Jurkat, Clone E6-1 (cell line): ENCODE data around the gene MUC3A.
"Not testable (repeated sequence)": the region's sequence is repeated elsewhere in the genome, so short reads cannot be mapped to it uniquely, and the experiment has no call there.

Experiments used
- DNase-seq: peaks from one replicate; pipeline ENCODE4 v3.0.0-alpha.2; 2011; ENCODE audit warnings: low read depth, low spot score
- H3K4me3 ChIP-seq: 2 replicates; pipeline ENCODE4 v1.5.1; 2011; ENCODE audit warnings: mild to moderate bottlenecking, low read length, control low read depth, moderate library complexity

Gene MUC3A

DNA sequence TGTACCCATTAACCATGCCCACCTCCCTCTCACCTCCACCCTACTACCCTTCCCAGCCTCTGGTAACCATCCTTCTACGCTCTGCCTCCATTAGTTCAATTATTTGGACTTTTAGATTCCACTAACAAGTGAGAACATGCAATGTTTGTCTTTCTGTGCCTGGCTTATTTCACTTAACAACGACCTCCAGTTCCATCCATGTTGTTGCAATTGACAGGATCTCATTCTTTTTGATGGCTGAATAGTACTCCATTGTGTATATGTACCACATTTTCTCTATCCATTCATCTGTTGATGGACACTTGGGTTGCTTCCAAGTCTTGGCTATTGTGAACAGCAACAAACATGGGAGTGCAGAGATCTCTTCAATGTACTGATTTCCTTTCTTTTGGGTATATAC lies 58.0 kb downstream of the MUC3A start:
- H3K4me3 ChIP-seq, DNase-seq: not testable (repeated sequence)

DNA sequence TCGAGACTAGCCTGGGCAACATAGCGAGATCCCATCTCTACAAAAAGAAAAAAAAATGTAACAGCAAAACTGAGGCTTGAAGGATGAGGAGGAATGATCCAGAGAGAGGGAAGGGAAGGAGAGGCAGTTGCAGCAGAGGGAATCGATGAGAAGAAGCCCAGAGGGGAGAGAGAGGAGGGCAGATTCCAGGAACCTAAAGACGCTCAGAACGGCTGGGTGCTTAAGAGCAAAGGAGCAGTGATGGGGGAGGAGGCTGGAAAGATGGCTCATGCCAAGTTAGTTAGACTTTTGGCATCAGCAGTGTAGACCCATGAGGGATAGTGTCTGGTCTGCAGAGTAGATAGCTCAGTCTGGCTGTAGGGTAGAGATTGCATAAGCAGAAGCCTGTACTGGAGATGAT lies 60.3 kb downstream of the MUC3A start:
- DNase-seq, result no peak

DNA sequence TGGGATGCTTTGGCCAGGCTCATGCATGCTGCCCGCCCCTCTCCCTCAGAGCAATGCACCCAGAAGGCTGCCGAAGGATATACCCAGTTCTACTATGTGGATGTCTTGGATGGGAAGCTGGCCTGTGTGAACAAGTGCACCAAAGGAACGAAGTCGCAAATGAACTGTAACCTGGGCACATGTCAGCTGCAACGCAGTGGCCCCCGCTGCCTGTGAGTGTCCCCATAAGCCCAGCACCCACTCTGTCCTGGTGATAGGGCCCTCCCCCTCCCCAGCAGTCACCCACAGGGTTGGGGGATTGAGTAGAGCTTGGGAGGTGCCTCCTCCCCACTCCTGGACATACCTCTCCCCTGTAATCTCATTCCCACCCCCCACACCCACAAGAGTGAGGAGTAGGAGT lies 63.6 kb downstream of the MUC3A start:
- no peak for DNase-seq
- H3K4me3 ChIP-seq, result no peak overlapping the region

More for the DNA sequence above, 60.3 kb downstream of the MUC3A start:
- H3K4me3 ChIP-seq, result no peak overlapping the region

GRCh38 chr7:101015626-101016025 lies 66.3 kb downstream of the MUC3A start:
- DNase-seq, result no peak
- no peak overlapping the region for H3K4me3 ChIP-seq

DNA sequence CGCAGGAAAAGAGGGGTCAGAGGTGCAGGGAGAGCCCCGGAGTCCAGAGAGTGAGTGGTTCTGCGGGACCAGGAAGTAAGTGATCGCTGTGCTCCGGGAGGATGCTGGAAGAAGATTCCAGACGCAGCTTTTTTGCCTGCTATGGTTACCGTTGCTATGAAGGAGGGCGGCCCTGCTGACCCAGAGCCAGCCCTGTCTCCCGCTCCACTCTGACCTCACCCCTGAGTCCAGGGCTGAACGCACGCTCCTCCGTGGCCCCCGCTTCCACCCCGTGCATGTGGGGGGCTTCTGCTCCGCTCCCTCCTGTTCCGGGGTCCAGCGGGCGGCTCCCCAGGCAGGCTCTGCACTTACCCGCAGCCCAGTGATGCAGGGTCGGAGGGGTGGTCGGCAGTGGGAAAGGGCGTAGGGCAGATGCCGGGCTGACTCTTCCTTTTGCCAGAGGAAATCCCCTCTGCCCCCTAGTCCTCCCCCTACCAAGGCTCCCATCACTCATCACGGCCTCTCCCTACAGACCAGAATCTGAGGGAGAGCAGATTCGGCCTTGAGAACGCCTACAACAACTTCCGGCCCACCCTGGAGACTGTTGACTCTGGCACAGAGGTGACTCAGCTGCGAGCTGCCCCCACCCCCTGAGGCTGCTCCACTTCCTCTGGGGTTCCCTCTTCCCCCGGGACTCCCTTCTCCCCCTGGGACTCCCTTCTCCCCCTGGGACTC lies 67.9 kb downstream of the MUC3A start:
- DNase-seq, result peak; percentile 71
- H3K4me3 ChIP-seq, result peak overlapping the region; percentile 67
